Cardiac fibroblast (primary cell): ENCODE results near the gene RPRD1B.

Experiments
- DNase-seq, 2 donors: peaks; one replicate each; pipeline versions ENCODE4 v3.0.0 to v3.0.0-alpha.2; 2010; ENCODE audit warnings: low read depth in 2 of 2
- H3K4me3 ChIP-seq, 2 donors: replicated peaks in 1 of 2; 1 replicate in 1 of 2; 2 replicates in 1 of 2; pipeline ENCODE4 v1.5.1; 2011; ENCODE audit warnings: low read depth in 2 of 2, low read length in 2 of 2, mild to moderate bottlenecking in 2 of 2, moderate library complexity in 1 of 2
- TF ChIP-seq, protein P1 (sequence below): IDR thresholded peaks from one replicate; pipeline ENCODE4 v1.5.1; 2011; ENCODE audit warnings: low read depth, mild to moderate bottlenecking, low read length, inconsistent platforms

Gene RPRD1B

DNA sequence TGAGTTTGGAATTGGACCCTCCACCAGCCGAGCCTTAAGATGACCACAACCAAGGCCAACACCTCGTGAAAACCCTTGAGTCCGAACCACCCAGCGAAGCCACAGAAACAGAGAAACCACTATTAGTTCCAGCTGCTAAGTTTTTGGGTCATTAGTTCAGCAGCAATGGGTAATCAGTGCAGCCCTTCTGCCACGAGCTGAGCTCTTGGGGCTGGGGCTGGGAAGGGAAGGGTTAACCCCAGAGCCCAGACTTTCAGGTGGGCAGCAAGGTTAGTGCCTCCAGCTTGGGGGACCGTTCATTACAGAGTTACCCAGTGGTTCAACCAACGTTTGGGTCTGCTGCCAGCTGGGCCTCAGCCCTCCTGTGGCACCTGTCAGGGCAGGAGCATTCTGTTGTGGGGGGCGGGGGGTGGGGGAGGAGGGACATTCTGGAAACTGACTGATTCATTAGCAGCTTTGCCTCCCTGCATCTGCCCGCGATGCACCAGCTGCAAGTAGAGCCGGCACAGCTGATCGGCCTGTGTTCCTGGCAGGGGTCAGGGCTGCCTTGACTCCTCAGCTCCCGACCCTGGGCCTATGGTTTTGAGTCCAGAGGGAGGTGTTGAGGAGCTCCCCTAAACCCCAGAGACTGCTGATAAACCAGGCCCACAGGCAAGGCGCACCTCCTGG, 78.8 kb downstream of the RPRD1B start:
- TF ChIP-seq, protein P1, sequence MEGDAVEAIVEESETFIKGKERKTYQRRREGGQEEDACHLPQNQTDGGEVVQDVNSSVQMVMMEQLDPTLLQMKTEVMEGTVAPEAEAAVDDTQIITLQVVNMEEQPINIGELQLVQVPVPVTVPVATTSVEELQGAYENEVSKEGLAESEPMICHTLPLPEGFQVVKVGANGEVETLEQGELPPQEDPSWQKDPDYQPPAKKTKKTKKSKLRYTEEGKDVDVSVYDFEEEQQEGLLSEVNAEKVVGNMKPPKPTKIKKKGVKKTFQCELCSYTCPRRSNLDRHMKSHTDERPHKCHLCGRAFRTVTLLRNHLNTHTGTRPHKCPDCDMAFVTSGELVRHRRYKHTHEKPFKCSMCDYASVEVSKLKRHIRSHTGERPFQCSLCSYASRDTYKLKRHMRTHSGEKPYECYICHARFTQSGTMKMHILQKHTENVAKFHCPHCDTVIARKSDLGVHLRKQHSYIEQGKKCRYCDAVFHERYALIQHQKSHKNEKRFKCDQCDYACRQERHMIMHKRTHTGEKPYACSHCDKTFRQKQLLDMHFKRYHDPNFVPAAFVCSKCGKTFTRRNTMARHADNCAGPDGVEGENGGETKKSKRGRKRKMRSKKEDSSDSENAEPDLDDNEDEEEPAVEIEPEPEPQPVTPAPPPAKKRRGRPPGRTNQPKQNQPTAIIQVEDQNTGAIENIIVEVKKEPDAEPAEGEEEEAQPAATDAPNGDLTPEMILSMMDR: no peak

GRCh38 chr20:38112930-38113294, 79.4 kb downstream of the RPRD1B start:
- H3K4me3 ChIP-seq: no peak overlapping the region
- no peak for DNase-seq
- TF ChIP-seq, protein P1: no peak

More for the DNA sequence above, 78.8 kb downstream of the RPRD1B start:
- H3K4me3 ChIP-seq: no peak overlapping the region
- DNase-seq: no peak

DNA sequence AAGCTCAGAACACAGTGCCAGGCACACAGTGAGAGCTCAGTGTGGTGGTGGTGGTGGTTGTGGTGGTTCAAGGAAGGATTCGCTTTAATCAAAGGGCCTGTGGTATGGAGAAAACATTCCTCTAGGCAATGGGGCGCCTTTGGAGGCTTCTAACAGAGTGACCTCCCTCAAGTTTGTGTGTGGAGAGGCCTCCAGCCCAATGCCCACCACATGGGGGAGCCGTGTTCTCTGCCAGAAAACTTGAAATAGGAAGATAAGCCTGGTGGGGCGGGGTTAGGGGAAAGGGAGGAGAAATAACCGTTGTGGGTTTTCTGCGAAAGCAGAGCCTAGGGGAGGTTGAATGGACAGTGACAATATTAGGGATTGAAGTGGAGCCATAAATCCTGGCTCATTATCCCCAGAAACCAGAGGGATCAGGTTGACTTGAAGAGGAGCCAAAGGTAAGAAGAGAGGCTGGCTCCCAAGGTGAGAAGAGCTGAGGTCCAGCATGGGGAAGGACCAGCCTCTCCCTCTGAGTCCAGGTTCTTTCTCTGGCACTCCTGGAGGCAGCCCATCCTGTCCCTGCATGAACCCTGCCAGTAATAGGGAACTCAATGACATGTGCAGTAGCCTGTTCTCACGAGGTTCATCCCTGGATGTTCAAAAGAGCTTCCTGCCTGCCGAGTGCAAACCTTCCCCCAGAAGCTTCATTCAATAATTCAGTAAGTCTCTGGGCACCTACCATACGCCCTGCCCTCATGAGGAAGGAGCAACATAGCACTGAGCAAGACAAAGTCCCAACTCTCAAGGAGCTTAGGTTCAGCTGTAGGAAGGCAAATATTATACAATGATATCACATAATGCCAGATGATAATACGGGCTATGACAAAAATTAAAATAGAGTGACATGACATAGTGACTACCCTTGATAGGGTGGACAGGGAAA, 80.1 kb downstream of the RPRD1B start:
- DNase-seq: no peak
- no peak overlapping the region for H3K4me3 ChIP-seq
- TF ChIP-seq, protein P1: no peak

DNA sequence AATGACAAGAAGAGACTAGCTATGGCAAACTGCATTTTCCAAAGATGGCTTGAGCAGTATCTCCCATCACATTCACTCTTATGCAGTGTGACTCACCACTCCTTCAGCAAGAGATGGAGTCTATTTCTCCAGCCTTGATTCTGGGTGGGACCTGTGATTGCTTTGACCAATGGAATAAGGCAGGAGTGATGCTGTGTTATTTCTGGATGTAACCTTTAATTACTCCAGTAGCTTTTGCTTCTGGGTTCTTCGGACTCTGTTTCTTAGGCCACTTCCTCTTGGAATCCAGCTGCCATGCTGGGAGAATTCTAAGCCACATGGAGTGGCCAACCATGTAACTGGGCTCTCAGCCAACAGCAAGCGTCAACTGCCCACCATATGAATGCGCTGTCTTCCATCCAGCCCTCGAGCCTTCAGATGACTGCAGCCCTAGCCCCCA, 80.8 kb downstream of the RPRD1B start:
- H3K4me3 ChIP-seq: no peak overlapping the region
- peak; percentile 46 to 68 for DNase-seq
- TF ChIP-seq, protein P1: no peak

DNA sequence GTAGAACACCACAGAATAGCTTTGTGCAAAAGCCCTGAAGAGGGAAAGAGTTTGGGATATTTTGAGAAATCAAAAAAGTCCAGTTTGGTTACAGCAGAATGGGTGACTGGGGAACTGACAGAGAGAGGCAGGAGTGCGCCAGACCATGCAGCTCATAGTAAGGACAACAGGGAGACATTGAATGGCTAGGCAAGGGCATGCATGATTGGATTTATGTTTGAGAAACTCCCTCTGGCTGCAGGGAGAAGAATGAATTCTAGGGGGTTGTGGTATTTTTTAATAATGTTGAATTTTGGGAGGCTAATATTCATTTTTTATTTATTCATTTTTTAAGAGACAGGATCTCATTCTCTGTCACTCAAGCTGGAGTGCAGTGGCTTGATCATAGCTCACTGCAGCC, 81.7 kb downstream of the RPRD1B start:
- H3K4me3 ChIP-seq: no peak overlapping the region
- no peak for DNase-seq
- TF ChIP-seq, protein P1: no peak

DNA sequence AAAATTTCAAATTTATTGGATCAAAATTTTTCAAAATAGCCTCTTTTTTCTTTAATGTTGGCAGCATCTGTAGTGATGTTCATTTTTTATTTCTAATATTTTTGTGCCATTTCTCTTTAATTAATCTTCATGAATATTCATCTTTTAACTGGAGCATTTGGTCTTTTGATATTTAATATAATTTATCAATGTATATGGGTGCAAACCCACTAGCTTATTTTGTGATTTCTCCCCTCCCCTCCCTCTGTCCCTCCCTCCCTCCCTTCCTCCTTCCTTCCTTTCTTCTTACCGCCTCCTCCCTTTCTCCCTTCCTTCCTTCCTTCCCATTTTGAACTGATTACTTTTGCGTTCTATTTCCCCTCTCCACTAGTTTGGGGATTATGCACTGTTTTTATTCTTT, 82.3 kb downstream of the RPRD1B start:
- TF ChIP-seq, protein P1: no peak

More for the DNA sequence above, 82.3 kb downstream of the RPRD1B start:
- DNase-seq: no peak
- no peak overlapping the region for H3K4me3 ChIP-seq
